BLaER1 (cell line): ENCODE data around the gene DHX32.
"Not testable (repeated sequence)": the region's sequence is repeated elsewhere in the genome, so short reads cannot be mapped to it uniquely, and the experiment has no call there.

Experiments used
- H3K27ac ChIP-seq: shearing (Covaris generic); formaldehyde crosslinking; 2 replicates; pipeline ENCODE4 v1.8.1; 2022
- H3K27me3 ChIP-seq: shearing (Covaris generic); formaldehyde crosslinking; 2 replicates; pipeline ENCODE4 v1.8.1; 2022
- H3K36me3 ChIP-seq: shearing (Covaris generic); formaldehyde crosslinking; 2 replicates; pipeline ENCODE4 v1.8.1; 2022
- H3K4me1 ChIP-seq: shearing (Covaris generic); formaldehyde crosslinking; 2 replicates; pipeline ENCODE4 v1.8.1; 2022
- H3K4me2 ChIP-seq: shearing (Covaris generic); formaldehyde crosslinking; 2 replicates; pipeline ENCODE4 v1.8.1; 2022
- H3K4me3 ChIP-seq: shearing (Covaris generic); formaldehyde crosslinking; 2 replicates; pipeline ENCODE4 v1.8.1; 2022
- H3K9ac ChIP-seq: shearing (Covaris generic); formaldehyde crosslinking; 2 replicates; pipeline ENCODE4 v1.8.1; 2022
- H3K9me3 ChIP-seq: shearing (Covaris generic); formaldehyde crosslinking; 2 replicates; pipeline ENCODE4 v1.8.1; 2022
- H4K20me1 ChIP-seq: shearing (Covaris generic); formaldehyde crosslinking; 2 replicates; pipeline ENCODE4 v1.8.1; 2022
- Cebpa-rat ChIP-seq: shearing (Covaris generic); IDR thresholded peaks from 2 replicates; pipeline ENCODE4 v1.8.1; 2022

DHX32 gene

GRCh38 chr10:125881192-125881591, at the start of gene DHX32:
TSS of gene DHX32 (minus strand) at chr10:125881292. CDS start at chr10:125880824, 468 bp downstream.
- H3K27ac ChIP-seq: no peak within 1 kb of the TSS

GRCh38 chr10:125929618-125930017, 48.5 kb upstream of the DHX32 start:
- Histone ChIP-seq H3K27me3 (no peaks in the 10 kb centered on the region), H3K4me2 (no peak overlapping the region), H3K9ac (no peak overlapping the region), H4K20me1 (no peaks in the 10 kb centered on the region), H3K4me3 (no peak overlapping the region), H3K9me3 (no peaks in the 10 kb centered on the region), H3K27ac (no peak overlapping the region), H3K36me3 (no peaks in the 10 kb centered on the region), H3K4me1 (peaks cover 3% of the 10 kb centered on the region; the same call in 1 of the 2 replicates)
- TF ChIP-seq Cebpa-rat: no peak

More at GRCh38 chr10:125881192-125881591, at the start of gene DHX32:
- H3K9ac ChIP-seq: no peak within 1 kb of the TSS
- TF ChIP-seq Cebpa-rat: no peak
- H3K36me3 ChIP-seq: peaks cover 67% of the 10 kb centered on the region
- H3K4me3 ChIP-seq: no peak within 1 kb of the TSS
- H4K20me1 ChIP-seq: no peaks in the 10 kb centered on the region
- H3K4me1 ChIP-seq: no peaks in the 10 kb centered on the region
- H3K4me2 ChIP-seq: no peak within 1 kb of the TSS
- peaks cover 34% of the 10 kb centered on the region for H3K9me3 ChIP-seq
- H3K27me3 ChIP-seq: no peaks in the 10 kb centered on the region

GRCh38 chr10:125928928-125929585, 48.0 kb upstream of the DHX32 start:
- H3K27ac ChIP-seq: no peak overlapping the region
- no peak for TF ChIP-seq Cebpa-rat
- H3K4me1 ChIP-seq: no peaks in the 10 kb centered on the region
- H3K36me3 ChIP-seq: no peaks in the 10 kb centered on the region
- H4K20me1 ChIP-seq: no peaks in the 10 kb centered on the region
- H3K4me3 ChIP-seq: no peak overlapping the region
- no peak overlapping the region for H3K4me2 ChIP-seq
- no peaks in the 10 kb centered on the region for H3K9me3 ChIP-seq
- no peaks in the 10 kb centered on the region for H3K27me3 ChIP-seq
- no peak overlapping the region for H3K9ac ChIP-seq

- H3K27ac ChIP-seq, H3K4me3 ChIP-seq, H4K20me1 ChIP-seq, H3K9ac ChIP-seq, H3K27me3 ChIP-seq, H3K36me3 ChIP-seq, H3K4me2 ChIP-seq, H3K9me3 ChIP-seq, H3K4me1 ChIP-seq: not testable (repeated sequence)
- peak; percentile 26; the same call in 1 of the 2 replicates for TF ChIP-seq Cebpa-rat
Observed at GRCh38 chr10:125927265-125927664, 46.2 kb upstream of the DHX32 start.

GRCh38 chr10:125926247-125926646, 45.2 kb upstream of the DHX32 start:
- no peaks in the 10 kb centered on the region for H4K20me1 ChIP-seq
- no peaks in the 10 kb centered on the region for H3K9me3 ChIP-seq
- H3K4me2 ChIP-seq: no peak overlapping the region
- H3K9ac ChIP-seq: no peak overlapping the region
- no peak overlapping the region for H3K27ac ChIP-seq
- H3K27me3 ChIP-seq: no peaks in the 10 kb centered on the region
- no peaks in the 10 kb centered on the region for H3K4me1 ChIP-seq
- TF ChIP-seq Cebpa-rat: no peak; the same call in 1 of the 2 replicates
- H3K36me3 ChIP-seq: no peaks in the 10 kb centered on the region
- no peak overlapping the region for H3K4me3 ChIP-seq

- Histone ChIP-seq H3K27ac (no peak overlapping the region), H3K4me3 (no peak overlapping the region), H3K9me3 (no peaks in the 10 kb centered on the region), H3K36me3 (no peaks in the 10 kb centered on the region), H3K27me3 (no peaks in the 10 kb centered on the region), H3K9ac (no peak overlapping the region), H3K4me2 (no peak overlapping the region), H4K20me1 (no peaks in the 10 kb centered on the region), H3K4me1 (no peaks in the 10 kb centered on the region)
- TF ChIP-seq Cebpa-rat: no peak
Observed at GRCh38 chr10:125925262-125925834, 44.3 kb upstream of the DHX32 start.

- not testable (repeated sequence) for H3K4me3 ChIP-seq, H3K4me1 ChIP-seq, H3K36me3 ChIP-seq, H3K27me3 ChIP-seq, H3K4me2 ChIP-seq, H3K9ac ChIP-seq, H3K9me3 ChIP-seq, H3K27ac ChIP-seq, H4K20me1 ChIP-seq
Observed at GRCh38 chr10:125921643-125922306, 40.7 kb upstream of the DHX32 start.

- not testable (repeated sequence) for H3K27ac ChIP-seq, H3K4me2 ChIP-seq, H4K20me1 ChIP-seq, H3K27me3 ChIP-seq, H3K9ac ChIP-seq, H3K4me1 ChIP-seq, H3K9me3 ChIP-seq, H3K4me3 ChIP-seq, H3K36me3 ChIP-seq
Observed at GRCh38 chr10:125917704-125918361, 36.7 kb upstream of the DHX32 start.

- Histone ChIP-seq H3K9me3 (no peaks in the 10 kb centered on the region), H3K27me3 (no peaks in the 10 kb centered on the region), H3K4me1 (no peaks in the 10 kb centered on the region), H3K36me3 (no peaks in the 10 kb centered on the region), H4K20me1 (no peaks in the 10 kb centered on the region), H3K27ac (no peak overlapping the region), H3K9ac (no peak overlapping the region), H3K4me3 (no peak overlapping the region), H3K4me2 (no peak overlapping the region)
- TF ChIP-seq Cebpa-rat: no peak
Observed at GRCh38 chr10:125916977-125917376, 35.9 kb upstream of the DHX32 start.

GRCh38 chr10:125913277-125913676, 32.2 kb upstream of the DHX32 start:
- not testable (repeated sequence) for H3K4me2 ChIP-seq, H3K4me3 ChIP-seq, H3K9me3 ChIP-seq, H3K27me3 ChIP-seq, H4K20me1 ChIP-seq, H3K4me1 ChIP-seq, H3K27ac ChIP-seq, H3K9ac ChIP-seq, H3K36me3 ChIP-seq
